GM23338 (cell line): ENCODE measurements around the gene NPSR1. TPM values are rescaled to one million over a fixed set of nuclear protein-coding genes. Genes with fewer than 3 reads are reported as not detected.
"Not testable (repeated sequence)": the region's sequence is repeated elsewhere in the genome, so short reads cannot be mapped to it uniquely, and the experiment has no call there.

Experiments used
- ATAC-seq: fragments of 200-7000 bp; cut with Tn5 transposase; 3 replicates; pipeline ENCODE4 v1.9.1; 2020
- DNase-seq: peaks from one replicate; pipeline ENCODE4 v3.0.0-alpha.2; 2015; ENCODE audit warnings: low spot score
- H2AFZ ChIP-seq: fragments of 200-600 bp; sonication (generic); 2 replicates; pipeline ENCODE4 v1.8.0; 2016; ENCODE audit warnings: antibody characterized with exemption, mild to moderate bottlenecking, moderate library complexity
- H3F3A ChIP-seq: fragments of 200-600 bp; sonication (generic); replicated peaks from 2 replicates; pipeline ENCODE4 v1.8.0; 2017; ENCODE audit warnings: antibody characterized with exemption, mixed run types, low read depth
- H3K27ac ChIP-seq: fragments of 200-600 bp; sonication (generic); 2 replicates; pipeline ENCODE4 v1.6.1; 2016; ENCODE audit warnings: low read depth
- H3K27me3 ChIP-seq: fragments of 200-600 bp; sonication (generic); 2 replicates; pipeline ENCODE4 v1.8.0; 2016; ENCODE audit warnings: mild to moderate bottlenecking, mixed run types, moderate library complexity; ENCODE audit not compliant: insufficient read depth
- H3K36me3 ChIP-seq: fragments of 200-600 bp; sonication (generic); 2 replicates; pipeline ENCODE4 v1.8.0; 2016; ENCODE audit warnings: mild to moderate bottlenecking; ENCODE audit not compliant: insufficient read depth
- H3K4me1 ChIP-seq: fragments of 200-600 bp; sonication (generic); 2 replicates; pipeline ENCODE4 v1.8.0; 2016; ENCODE audit warnings: mild to moderate bottlenecking, moderate library complexity; ENCODE audit not compliant: insufficient read depth
- H3K4me2 ChIP-seq: fragments of 200-600 bp; sonication (generic); 2 replicates; pipeline ENCODE4 v1.7.1; 2017; ENCODE audit warnings: mixed run types
- H3K4me3 ChIP-seq: fragments of 200-600 bp; sonication (generic); 2 replicates; pipeline ENCODE4 v1.6.1; 2016; ENCODE audit warnings: mixed run types
- H3K79me2 ChIP-seq: fragments of 200-600 bp; sonication (generic); replicated peaks from 2 replicates; pipeline ENCODE4 v1.8.0; 2017; ENCODE audit warnings: mild to moderate bottlenecking; ENCODE audit not compliant: insufficient read depth
- H3K9me2 ChIP-seq: fragments of 200-600 bp; sonication (generic); 2 replicates; pipeline ENCODE4 v1.8.0; 2017; ENCODE audit not compliant: insufficient read depth
- H4K20me1 ChIP-seq: fragments of 200-600 bp; sonication (generic); replicated peaks from 2 replicates; pipeline ENCODE4 v1.8.0; 2017; ENCODE audit warnings: mild to moderate bottlenecking; ENCODE audit not compliant: insufficient read depth
- H3K27ac Mint-ChIP-seq: 2 replicates; pipeline ENCODE4 v1.8.0; 2020; ENCODE audit warnings: inconsistent platforms, mild to moderate bottlenecking, moderate library complexity, mixed read lengths
- H3K27me3 Mint-ChIP-seq: 3 replicates; pipeline ENCODE4 v1.8.0; 2022; ENCODE audit warnings: low read depth, mild to moderate bottlenecking, moderate library complexity, mixed read lengths, inconsistent platforms; ENCODE audit not compliant: insufficient read depth, poor library complexity
- H3K36me3 Mint-ChIP-seq: 3 replicates; pipeline ENCODE4 v1.8.0; 2021; ENCODE audit warnings: low read depth, mild to moderate bottlenecking, inconsistent platforms, moderate library complexity, mixed read lengths
- H3K4me1 Mint-ChIP-seq: 3 replicates; pipeline ENCODE4 v1.8.0; 2020; ENCODE audit warnings: mild to moderate bottlenecking, inconsistent platforms, mixed read lengths
- H3K4me3 Mint-ChIP-seq: 3 replicates; pipeline ENCODE4 v1.8.0; 2021; ENCODE audit warnings: moderate library complexity, mild to moderate bottlenecking, inconsistent platforms, mixed read lengths
- H3K9me3 Mint-ChIP-seq: 3 replicates; pipeline ENCODE4 v1.8.0; 2020; ENCODE audit warnings: moderate library complexity, mild to moderate bottlenecking, inconsistent platforms, mixed read lengths
- CTCF ChIP-seq, 2 experiments: fragments of 200-600 bp in 1 of 2; sonication (generic) in 1 of 2; conservative IDR thresholded peaks; 2 replicates each; pipeline versions ENCODE4 v1.5.1 to v1.6.1; 2016 to 2017; ENCODE audit warnings: antibody characterized with exemption in 2 of 2, low read depth in 2 of 2, mild to moderate bottlenecking in 2 of 2, moderate library complexity in 1 of 2
- ETS1 ChIP-seq: IDR thresholded peaks from 2 replicates; pipeline ENCODE4 v1.6.1; 2016; ENCODE audit warnings: antibody characterized with exemption
- EZH2 ChIP-seq: fragments of 200-600 bp; sonication (generic); IDR thresholded peaks from one replicate; pipeline ENCODE4 v1.8.0; 2017; ENCODE audit warnings: antibody characterized with exemption, mild to moderate bottlenecking, low read depth; ENCODE audit not compliant: unreplicated experiment
- NANOG ChIP-seq: IDR thresholded peaks from 2 replicates; pipeline ENCODE4 v1.6.1; 2016; ENCODE audit warnings: antibody characterized with exemption, borderline replicate concordance
- POLR2AphosphoS5 ChIP-seq: IDR thresholded peaks from 2 replicates; pipeline ENCODE4 v1.6.1; 2016; ENCODE audit warnings: antibody characterized with exemption, low read depth
- ZNF114 ChIP-seq: fragments of 250-450 bp; sonication (Bioruptor Pico); IDR thresholded peaks from 2 replicates; pipeline ENCODE4 v1.5.0; 2020; ENCODE audit warnings: mild to moderate bottlenecking, moderate library complexity
- ZNF331 ChIP-seq: fragments of 250-450 bp; sonication (Bioruptor Pico); IDR thresholded peaks from 2 replicates; pipeline ENCODE4 v1.5.0; 2020; ENCODE audit warnings: low read depth, mild to moderate bottlenecking, moderate library complexity
- polyA plus RNA-seq: library from polyadenylated mRNA; unstranded; fragments of >200 nt; fragmentation: Nextera tagmentation; extraction: Ambion mirVana; gene quantifications from 2 replicates; pipeline ENCODE4 v1.2.1, GENCODE V29; 2016
- total RNA-seq: library from RNA; depleted of rRNA; stranded (reverse); fragments of >200 nt; shearing (Covaris generic); gene quantifications from 2 replicates; pipeline ENCODE4 v1.2.3, GENCODE V29; 2014

The NPSR1 gene
- total and polyA plus RNA-seq, 2 experiments from 2014 or later, result not detected

- no peak for TF ChIP-seq CTCF (conservative IDR thresholded peaks at IDR 0.05; ENCODE audit: low read depth in 2 of 2)
- TF ChIP-seq ZNF331, result no peak
These were observed 148.8 kb downstream of the NPSR1 start (continued) for GRCh38 chr7:34806831-34807230.

- H3K27me3 ChIP-seq, result no peaks in the 10 kb centered on the region
- H3K36me3 Mint-ChIP-seq, result no peaks in the 10 kb centered on the region
- DNase-seq (no peak), ATAC-seq (no peak)
- no peak overlapping the region for H3K27ac Mint-ChIP-seq
- no peak overlapping the region for H3K4me3 Mint-ChIP-seq
- no peak for TF ChIP-seq EZH2
- no peak for TF ChIP-seq CTCF (conservative IDR thresholded peaks at IDR 0.05; ENCODE audit: low read depth in 2 of 2)
- TF ChIP-seq ETS1, result no peak
- no peak for TF ChIP-seq ZNF114
- no peak for TF ChIP-seq NANOG
- no peak for TF ChIP-seq POLR2AphosphoS5
- no peaks in the 10 kb centered on the region for H3F3A ChIP-seq
- peaks cover 9% of the 10 kb centered on the region; the same call in 2 of the 3 replicates for H3K9me3 Mint-ChIP-seq
- H3K4me3 ChIP-seq, result no peak overlapping the region
- H3K9me2 ChIP-seq, result no peaks in the 10 kb centered on the region
- no peak overlapping the region for H3K4me2 ChIP-seq
- H3K27me3 Mint-ChIP-seq, result peaks cover 5% of the 10 kb centered on the region
- no peaks in the 10 kb centered on the region for H3K36me3 ChIP-seq
- no peaks in the 10 kb centered on the region for H3K79me2 ChIP-seq
- H2AFZ ChIP-seq, result no peak overlapping the region
- no peaks in the 10 kb centered on the region for H3K4me1 Mint-ChIP-seq
- no peaks in the 10 kb centered on the region for H3K4me1 ChIP-seq
- no peak overlapping the region for H3K27ac ChIP-seq
- H4K20me1 ChIP-seq, result no peaks in the 10 kb centered on the region
These were observed 149.7 kb downstream of the NPSR1 start for GRCh38 chr7:34807548-34808340.

GRCh38 chr7:34814203-34814842 lies 156.3 kb downstream of the NPSR1 start:
- not testable (repeated sequence) for ATAC-seq, H3K27me3 ChIP-seq, H3K4me1 ChIP-seq, DNase-seq, H2AFZ ChIP-seq, H3K27ac Mint-ChIP-seq, H3K27me3 Mint-ChIP-seq, H3K36me3 ChIP-seq, H3K4me1 Mint-ChIP-seq, H3K27ac ChIP-seq, H3K4me3 ChIP-seq, H3F3A ChIP-seq, H3K36me3 Mint-ChIP-seq, H3K79me2 ChIP-seq, H4K20me1 ChIP-seq, H3K4me2 ChIP-seq, H3K4me3 Mint-ChIP-seq, H3K9me2 ChIP-seq
- H3K9me3 Mint-ChIP-seq, result peaks cover 12% of the 10 kb centered on the region; the same call in 2 of the 3 replicates
